ENCODE results near the gene DIP2A. TPM values are rescaled to one million over a fixed set of nuclear protein-coding genes. Genes with fewer than 3 reads are reported as not detected.

The DIP2A gene
- total and polyA plus RNA-seq, 2 experiments from 2014 or later: 19.8 to 24.6 TPM

GRCh38 chr21:46598581-46599572 is 140.2 kb downstream of the DIP2A start:
- no peaks in the 10 kb centered on the region for H3K27me3 ChIP-seq

GRCh38 chr21:46600305-46600704 is 141.6 kb downstream of the DIP2A start:
- Histone ChIP-seq H2AFZ (no peak overlapping the region), H3K79me2 (no peaks in the 10 kb centered on the region), H3K9me3 (ENCODE audit: low read depth) (no peaks in the 10 kb centered on the region), H3K4me3 (no peak overlapping the region), H3K27ac (no peak overlapping the region), H3K4me1 (ENCODE audit: insufficient read depth) (peaks cover 6% of the 10 kb centered on the region), H4K20me1 (ENCODE audit: insufficient read depth, poor library complexity, severe bottlenecking) (no peaks in the 10 kb centered on the region), H3K27me3 (no peaks in the 10 kb centered on the region), H3K9me2 (replicated peaks; ENCODE audit: insufficient read depth) (no peaks in the 10 kb centered on the region), H3K4me2 (no peak overlapping the region), H3K36me3 (replicated peaks; ENCODE audit: insufficient read depth, low read depth) (no peaks in the 10 kb centered on the region)
- WGBS (ENCODE audit: low lambda C conversion rate, missing lambda C conversion rate): 75% methylated on average over 5 of the region's 5 CpGs
- no peak for DNase-seq (ENCODE audit: low spot score)
- TF ChIP-seq CTCF (IDR thresholded peaks at IDR 0.05; ENCODE audit: poor library complexity) (no peak), EZH2 (IDR thresholded peaks at IDR 0.05; ENCODE audit: borderline replicate concordance) (no peak), EZH2phosphoT487 (IDR thresholded peaks at IDR 0.05; ENCODE audit: low read depth, severe bottlenecking, unreplicated experiment) (no peak)

More at GRCh38 chr21:46598581-46599572, 140.2 kb downstream of the DIP2A start:
- Histone ChIP-seq H3K36me3 (replicated peaks; ENCODE audit: insufficient read depth, low read depth) (no peaks in the 10 kb centered on the region), H3K4me3 (no peak overlapping the region), H3K9me3 (ENCODE audit: low read depth) (no peaks in the 10 kb centered on the region), H2AFZ (no peak overlapping the region), H4K20me1 (ENCODE audit: insufficient read depth, poor library complexity, severe bottlenecking) (no peaks in the 10 kb centered on the region), H3K79me2 (no peaks in the 10 kb centered on the region), H3K9me2 (replicated peaks; ENCODE audit: insufficient read depth) (no peaks in the 10 kb centered on the region), H3K4me1 (ENCODE audit: insufficient read depth) (peaks cover 6% of the 10 kb centered on the region), H3K4me2 (peak overlapping the region; percentile 23), H3K27ac (peak overlapping the region; percentile 42)
- no peak for TF ChIP-seq EZH2phosphoT487 (IDR thresholded peaks at IDR 0.05; ENCODE audit: low read depth, severe bottlenecking, unreplicated experiment)
- WGBS (ENCODE audit: low lambda C conversion rate, missing lambda C conversion rate): 76% methylated on average over 37 of the region's 38 CpGs
- DNase-seq (ENCODE audit: low spot score): peak; percentile 79

GRCh38 chr21:46600978-46601377 is 142.3 kb downstream of the DIP2A start:
- no peak overlapping the region for H3K27ac ChIP-seq
- DNase-seq (ENCODE audit: low spot score): no peak
- no peaks in the 10 kb centered on the region for H3K36me3 ChIP-seq (replicated peaks; ENCODE audit: insufficient read depth, low read depth)
- H3K4me2 ChIP-seq: no peak overlapping the region
- no peaks in the 10 kb centered on the region for H3K9me3 ChIP-seq (ENCODE audit: low read depth)
- no peaks in the 10 kb centered on the region for H3K79me2 ChIP-seq
- WGBS (ENCODE audit: low lambda C conversion rate, missing lambda C conversion rate): 72% methylated on average over 9 of the region's 9 CpGs
- H2AFZ ChIP-seq: no peak overlapping the region
- peaks cover 6% of the 10 kb centered on the region for H3K4me1 ChIP-seq (ENCODE audit: insufficient read depth)
- H3K27me3 ChIP-seq: no peaks in the 10 kb centered on the region
- no peak for TF ChIP-seq EZH2 (IDR thresholded peaks at IDR 0.05; ENCODE audit: borderline replicate concordance)
- TF ChIP-seq EZH2phosphoT487 (IDR thresholded peaks at IDR 0.05; ENCODE audit: low read depth, severe bottlenecking, unreplicated experiment): no peak
- TF ChIP-seq CTCF (IDR thresholded peaks at IDR 0.05; ENCODE audit: poor library complexity): no peak
- no peaks in the 10 kb centered on the region for H3K9me2 ChIP-seq (replicated peaks; ENCODE audit: insufficient read depth)
- H4K20me1 ChIP-seq (ENCODE audit: insufficient read depth, poor library complexity, severe bottlenecking): no peaks in the 10 kb centered on the region
- no peak overlapping the region for H3K4me3 ChIP-seq

- Histone ChIP-seq H3K4me2 (no peak overlapping the region), H3K4me3 (no peak overlapping the region), H3K36me3 (replicated peaks; ENCODE audit: insufficient read depth, low read depth) (no peaks in the 10 kb centered on the region), H3K27me3 (no peaks in the 10 kb centered on the region), H3K4me1 (ENCODE audit: insufficient read depth) (peaks cover 6% of the 10 kb centered on the region), H4K20me1 (ENCODE audit: insufficient read depth, poor library complexity, severe bottlenecking) (no peaks in the 10 kb centered on the region), H3K9me2 (replicated peaks; ENCODE audit: insufficient read depth) (no peaks in the 10 kb centered on the region), H2AFZ (no peak overlapping the region), H3K9me3 (ENCODE audit: low read depth) (no peaks in the 10 kb centered on the region), H3K27ac (no peak overlapping the region), H3K79me2 (no peaks in the 10 kb centered on the region)
- WGBS (ENCODE audit: low lambda C conversion rate, missing lambda C conversion rate): 35% methylated on average over 9 of the region's 9 CpGs
- no peak for DNase-seq (ENCODE audit: low spot score)
- TF ChIP-seq EZH2 (IDR thresholded peaks at IDR 0.05; ENCODE audit: borderline replicate concordance) (no peak), EZH2phosphoT487 (IDR thresholded peaks at IDR 0.05; ENCODE audit: low read depth, severe bottlenecking, unreplicated experiment) (no peak), CTCF (IDR thresholded peaks at IDR 0.05; ENCODE audit: poor library complexity) (no peak)
These were observed 144.5 kb downstream of the DIP2A start for GRCh38 chr21:46603228-46603627.

Data from hepatocyte (in vitro differentiated cells).